GM19463 (cell line): Measurements from ENCODE around the gene GSDME.

ENCODE experiments used
- ATAC-seq: cut with Tn5 transposase; IDR thresholded peaks from one replicate; pipeline ENCODE4 v1.9.1; 2021; ENCODE audit warnings: mild to moderate bottlenecking, moderate library complexity; ENCODE audit not compliant: unreplicated experiment

GSDME gene

DNA sequence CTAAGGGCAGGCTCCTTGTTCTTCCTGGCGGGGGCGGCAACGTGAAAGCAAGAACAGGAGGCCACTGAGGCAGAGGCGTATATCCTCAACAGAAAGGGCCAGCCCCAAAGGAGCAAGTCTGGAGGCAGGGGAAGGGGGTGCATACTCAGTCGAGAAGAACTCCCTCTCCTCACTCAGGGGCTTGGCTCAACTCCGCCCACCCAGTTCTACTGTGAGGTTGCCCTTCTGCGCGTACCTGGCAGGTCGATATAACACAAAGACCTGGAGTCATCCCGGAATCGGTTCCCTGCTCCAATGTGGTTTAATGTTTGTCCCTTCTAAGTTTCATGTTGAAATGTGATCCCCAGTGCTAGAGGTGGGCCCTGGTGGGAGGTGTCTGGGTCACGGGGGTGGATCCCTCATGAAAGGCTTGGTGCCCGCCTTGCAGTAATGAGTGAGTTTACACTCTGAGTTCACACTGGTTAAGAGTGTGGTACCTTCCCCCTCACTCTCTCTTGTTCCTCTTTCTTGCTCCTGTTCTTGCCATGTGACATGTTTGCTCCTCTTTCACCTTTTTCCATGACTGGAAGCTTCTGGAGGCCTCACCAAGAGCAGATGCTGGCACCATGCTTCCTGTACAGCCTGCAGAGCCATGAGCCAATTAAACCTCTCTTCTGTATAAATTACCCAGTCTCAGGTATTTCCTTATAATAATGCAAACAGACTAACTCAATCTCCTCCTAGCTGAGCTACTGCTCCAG, 32.6 kb downstream of the GSDME start:
- ATAC-seq, result no peak

DNA sequence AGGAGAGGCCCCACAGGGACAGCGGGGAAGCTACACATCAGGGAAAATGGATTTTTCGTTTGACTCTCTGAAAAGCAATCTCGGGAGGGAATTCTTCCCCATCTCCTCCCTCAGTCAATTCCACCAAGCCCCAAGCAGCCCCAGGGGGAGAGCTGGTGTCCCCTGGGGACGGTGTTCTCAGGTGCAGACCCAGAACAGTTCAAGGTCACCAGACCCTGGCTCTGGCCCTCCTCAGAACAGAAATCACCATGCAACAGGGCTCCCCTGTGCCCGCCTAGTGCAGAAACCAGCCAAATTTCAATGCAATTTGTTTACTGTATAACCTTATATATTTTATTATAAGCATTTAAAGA, 34.1 kb downstream of the GSDME start:
- ATAC-seq, result no peak

DNA sequence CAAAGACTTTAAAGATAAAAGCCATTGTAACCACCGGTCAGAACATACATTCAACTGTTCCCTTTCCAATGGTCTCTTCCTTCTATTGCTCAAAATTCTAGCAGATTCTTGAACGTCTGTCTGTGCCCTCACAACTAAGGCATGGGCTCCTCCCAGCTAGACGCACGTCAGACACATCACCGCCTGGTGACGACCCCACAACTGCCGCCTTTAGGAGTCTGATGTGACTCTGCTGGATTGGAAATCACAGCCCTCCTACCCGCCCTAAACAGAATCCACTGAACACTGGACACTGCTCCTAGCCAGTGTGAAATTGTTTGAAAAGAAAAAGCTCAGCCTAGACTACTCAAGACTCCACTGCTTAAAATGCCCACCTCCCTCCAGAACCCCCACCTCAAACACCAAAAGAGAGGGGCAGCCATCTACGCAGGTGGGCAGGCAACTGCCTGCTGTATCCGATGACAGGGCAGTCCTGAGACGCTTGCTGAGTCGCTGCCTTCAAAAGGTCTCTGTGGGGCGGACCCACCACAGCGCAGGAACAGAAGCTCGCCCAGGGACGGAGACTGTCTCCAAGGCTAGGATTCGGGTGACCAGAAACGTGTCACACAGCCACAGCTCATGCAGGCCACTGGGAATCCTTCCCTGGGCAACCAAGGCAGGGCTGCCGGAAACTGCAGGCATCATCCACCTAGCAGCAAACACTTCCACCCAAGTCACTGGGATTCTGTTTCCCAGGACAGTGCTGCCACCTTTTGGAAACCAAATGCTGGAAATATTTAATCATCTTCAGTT, 34.7 kb downstream of the GSDME start:
- ATAC-seq, result no peak

DNA sequence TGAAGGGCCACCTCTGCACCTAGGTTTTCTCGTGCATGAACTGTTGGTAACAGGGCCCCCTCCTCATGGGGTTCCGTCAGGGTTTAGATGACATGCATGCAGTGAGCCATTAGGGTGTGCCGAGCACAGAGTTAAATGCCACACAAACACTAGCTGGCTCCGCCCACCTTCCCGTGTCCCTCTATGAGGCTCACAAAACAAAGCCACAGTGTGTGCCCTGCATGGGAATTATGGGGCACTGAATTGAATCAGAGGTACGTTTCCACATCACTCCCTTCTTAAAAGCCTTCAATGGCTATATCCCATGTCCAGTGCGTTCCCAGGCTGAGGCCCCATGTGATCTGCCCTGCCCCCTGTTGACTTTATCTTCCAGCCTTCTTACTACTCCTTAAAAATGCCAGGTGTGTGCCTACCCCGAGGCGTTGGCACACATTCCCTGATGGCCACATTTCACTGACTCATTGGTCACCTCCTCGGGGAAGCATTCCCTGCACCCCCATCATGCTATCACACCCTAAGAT, 35.7 kb downstream of the GSDME start:
- ATAC-seq, result no peak

DNA sequence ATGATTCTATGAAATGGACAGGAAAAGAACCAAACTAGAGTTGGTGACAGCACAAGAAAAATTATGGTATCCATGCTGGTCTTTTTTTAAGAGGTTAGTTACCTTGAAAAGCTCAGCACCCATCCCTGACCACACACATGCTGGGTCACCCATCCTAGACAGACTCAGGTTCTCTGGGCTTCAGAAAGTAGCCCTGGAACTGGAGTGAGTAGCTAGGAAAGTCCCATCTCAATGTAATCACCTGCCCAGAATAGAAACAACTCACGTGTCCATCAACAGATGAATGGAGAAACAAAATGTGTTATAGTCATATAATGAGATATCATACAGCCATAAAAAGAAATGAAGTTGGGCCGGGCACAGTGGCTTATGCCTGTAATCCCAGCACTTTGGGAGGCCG, 37.0 kb downstream of the GSDME start:
- ATAC-seq, result peak; percentile 21

DNA sequence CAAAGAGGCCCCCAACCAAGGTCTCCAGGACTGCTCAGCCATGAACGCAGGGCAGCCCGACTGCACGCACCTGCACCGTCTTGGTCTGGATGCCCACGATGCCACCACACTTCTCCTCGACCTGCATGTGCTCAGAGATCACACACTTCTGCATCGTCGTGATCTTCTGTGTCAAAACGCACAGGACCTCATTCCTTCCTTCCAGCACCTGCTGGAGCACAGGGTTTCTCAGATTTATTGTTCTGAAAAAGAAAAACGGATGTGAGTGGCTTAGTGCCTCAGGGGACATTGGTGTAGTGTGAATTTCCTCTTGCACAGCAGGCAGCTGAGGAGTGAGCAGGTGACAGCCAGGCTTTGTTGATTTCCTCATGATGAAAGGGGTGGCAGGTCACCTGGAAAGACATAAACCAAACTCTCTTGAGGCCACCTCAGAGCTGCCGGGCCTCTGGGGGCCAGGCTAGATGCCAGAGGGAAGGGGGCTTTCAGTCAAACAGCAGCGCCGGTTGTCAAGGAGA, 38.2 kb downstream of the GSDME start:
- no peak for ATAC-seq

DNA sequence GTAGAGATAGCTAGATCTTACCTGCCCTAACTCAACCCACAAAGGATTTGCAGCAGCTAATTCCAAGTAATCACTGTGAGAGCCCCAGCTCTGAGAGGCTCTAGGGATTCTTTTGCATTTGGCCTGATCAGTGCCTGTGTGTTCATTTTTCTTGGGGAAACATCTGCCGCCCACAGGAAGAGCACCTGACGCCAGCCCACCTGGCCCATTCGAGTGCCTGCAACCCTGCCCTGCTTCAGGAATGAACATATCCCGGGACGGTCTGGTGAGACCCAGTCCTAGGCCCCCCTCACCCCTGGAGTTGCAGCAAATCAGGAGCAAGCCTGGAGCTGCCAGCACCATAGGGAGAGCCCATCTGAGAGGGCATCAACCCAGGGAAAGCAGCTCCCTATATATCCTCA, 38.8 kb downstream of the GSDME start:
- no peak for ATAC-seq

DNA sequence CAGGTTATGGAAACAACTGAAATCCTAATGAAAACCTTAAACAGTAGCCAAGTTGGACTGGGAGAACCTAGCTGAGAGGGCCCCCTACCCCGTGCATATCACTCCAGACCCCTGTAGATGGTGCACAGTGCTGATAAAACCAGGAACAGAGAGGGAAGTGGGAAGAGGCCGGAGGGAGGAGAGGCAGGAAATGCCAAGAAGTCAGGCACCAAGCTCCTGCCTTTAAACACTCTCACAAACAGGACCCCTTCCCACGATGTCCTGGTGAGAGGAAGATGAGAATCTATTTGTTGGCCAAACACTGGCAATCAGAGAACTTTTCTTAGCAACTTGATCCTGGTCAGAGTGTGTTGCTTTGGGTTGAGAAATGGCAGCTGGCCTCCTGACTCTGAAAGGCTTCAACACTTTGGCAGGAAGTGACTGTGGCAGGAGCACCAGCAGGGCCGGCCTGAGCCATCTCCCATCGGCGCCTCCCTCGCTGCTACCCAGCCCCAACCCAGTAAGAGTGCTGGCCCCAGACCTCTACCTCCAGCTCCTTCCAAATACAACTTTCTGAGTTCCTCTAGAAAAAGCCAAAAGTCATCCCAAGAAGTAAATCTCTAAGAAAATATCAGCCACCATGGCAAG, 39.5 kb downstream of the GSDME start:
- ATAC-seq, result no peak

DNA sequence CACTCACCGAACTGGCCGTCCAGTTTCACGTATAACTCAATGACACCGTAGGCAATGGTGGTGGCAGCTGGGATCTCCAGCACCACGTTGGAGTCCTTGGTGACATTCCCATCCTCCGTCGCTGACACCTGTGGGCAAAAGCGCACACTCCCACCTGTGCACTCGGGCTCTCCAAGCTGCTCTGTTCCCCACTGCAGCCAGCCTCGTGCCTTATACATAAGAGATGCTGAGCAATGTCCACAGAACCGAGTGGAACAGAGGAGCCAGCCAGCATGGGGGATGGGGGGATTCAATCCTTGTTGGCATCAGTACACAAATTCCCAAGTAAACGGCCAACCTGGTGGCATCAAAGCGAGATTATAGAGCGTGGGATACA, 40.0 kb downstream of the GSDME start:
- no peak for ATAC-seq

DNA sequence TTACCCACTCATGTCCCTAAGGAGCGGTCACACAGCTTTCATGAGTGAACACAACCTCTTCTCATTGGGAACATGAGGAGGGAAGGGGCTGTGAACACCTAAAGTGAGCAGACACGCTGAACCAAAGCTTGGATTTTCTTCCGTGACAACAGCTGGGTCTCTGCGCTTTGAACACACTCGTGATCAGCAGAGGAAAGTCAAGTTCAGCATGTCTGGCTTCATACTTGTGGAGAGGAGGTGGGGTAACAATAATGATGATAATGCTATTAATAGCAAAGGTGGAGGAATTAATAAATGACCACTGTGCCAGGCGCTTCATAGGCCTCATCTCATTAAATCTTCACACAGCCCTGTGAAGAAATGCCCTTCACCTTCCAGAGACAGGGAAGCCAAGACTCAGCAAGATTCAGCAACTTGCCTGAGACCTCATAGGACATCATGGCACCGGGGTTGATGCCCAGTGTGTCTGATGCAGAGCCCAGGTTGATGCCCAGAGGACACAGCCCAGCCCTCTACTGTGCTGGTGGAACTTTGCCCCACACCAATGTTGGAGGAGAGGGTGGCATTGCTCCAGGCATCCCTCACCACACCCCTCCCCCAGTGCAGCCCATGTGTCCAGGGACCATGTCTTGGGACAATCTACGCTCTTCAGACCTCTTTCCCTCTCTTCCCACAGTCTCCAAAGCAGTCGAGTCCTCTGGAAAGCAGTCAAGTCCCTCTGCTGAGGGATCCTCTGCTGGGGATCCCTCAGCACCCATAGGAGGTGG, 40.6 kb downstream of the GSDME start:
- ATAC-seq, result no peak

DNA sequence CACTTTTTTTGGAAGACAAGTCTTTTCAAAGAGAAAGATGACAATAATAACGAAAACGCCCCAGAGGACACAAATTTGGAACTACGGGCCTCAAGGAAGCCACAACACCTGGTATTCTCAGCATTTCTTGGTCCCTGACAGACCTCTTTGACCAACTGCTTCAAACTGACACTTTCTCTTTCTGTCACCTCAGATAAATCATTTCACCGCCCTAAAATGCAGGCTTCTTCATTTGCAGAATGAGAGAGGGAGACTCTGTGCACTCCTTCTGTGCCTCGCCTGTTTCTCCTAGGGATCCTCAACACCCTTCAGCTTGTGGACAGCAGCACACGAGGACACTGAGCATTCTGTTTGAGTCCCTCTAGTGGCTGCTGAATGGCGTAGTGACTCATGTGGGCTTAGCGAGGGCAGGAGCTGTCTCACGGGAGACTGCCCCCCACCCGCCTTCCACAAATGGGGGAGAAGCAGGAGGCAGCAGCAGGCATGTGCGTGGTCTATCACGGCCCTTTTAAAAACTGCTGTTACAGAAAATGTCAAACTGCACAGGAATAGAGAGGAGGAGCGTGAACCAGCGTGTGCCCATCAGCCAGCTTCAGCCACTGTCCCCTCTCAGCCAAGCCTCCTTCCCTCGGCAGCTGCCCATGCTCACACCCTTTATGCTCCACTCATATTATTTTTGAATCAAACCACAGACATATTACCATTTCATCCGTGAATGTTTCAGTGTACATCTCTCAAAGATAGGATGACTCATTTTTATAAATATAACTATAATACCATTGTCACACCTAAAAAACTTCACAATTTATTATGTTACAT, 41.4 kb downstream of the GSDME start:
- peak; percentile 68 for ATAC-seq

DNA sequence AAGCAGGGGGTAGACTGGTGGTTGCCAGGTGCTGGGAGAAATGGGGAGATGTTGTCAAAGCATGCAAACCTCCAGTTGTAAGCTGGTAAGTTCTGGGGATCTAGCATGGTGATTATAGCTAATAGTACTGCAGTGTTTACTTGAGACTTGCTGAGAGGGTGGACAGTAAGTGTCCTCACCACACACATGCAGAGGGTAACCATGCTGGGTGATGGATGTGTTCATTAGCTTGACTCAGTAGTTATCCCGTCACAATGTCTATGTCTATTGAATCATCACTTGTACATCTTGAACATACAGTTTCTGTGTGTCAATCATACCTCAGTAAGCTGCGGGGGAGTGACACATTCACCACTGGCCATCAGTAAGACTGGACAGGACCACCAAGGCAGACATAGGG, 42.1 kb downstream of the GSDME start:
- ATAC-seq, result peak; percentile 11

DNA sequence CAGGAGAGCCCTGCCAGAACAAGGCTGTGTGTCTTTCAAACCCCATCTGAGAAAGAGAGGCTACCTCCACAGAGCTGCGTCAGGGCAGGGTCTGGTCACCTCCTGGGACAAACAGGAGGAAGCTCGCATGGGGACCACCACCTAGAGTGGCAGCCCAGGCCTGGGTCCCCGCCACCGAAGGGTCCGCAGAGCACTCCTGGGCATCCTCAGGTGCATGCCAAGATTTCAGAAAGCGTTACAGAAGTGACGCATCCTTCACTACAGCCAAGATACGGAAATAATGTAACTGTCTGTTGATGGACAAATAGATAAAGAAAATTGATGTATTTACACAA, 42.6 kb downstream of the GSDME start:
- no peak for ATAC-seq

DNA sequence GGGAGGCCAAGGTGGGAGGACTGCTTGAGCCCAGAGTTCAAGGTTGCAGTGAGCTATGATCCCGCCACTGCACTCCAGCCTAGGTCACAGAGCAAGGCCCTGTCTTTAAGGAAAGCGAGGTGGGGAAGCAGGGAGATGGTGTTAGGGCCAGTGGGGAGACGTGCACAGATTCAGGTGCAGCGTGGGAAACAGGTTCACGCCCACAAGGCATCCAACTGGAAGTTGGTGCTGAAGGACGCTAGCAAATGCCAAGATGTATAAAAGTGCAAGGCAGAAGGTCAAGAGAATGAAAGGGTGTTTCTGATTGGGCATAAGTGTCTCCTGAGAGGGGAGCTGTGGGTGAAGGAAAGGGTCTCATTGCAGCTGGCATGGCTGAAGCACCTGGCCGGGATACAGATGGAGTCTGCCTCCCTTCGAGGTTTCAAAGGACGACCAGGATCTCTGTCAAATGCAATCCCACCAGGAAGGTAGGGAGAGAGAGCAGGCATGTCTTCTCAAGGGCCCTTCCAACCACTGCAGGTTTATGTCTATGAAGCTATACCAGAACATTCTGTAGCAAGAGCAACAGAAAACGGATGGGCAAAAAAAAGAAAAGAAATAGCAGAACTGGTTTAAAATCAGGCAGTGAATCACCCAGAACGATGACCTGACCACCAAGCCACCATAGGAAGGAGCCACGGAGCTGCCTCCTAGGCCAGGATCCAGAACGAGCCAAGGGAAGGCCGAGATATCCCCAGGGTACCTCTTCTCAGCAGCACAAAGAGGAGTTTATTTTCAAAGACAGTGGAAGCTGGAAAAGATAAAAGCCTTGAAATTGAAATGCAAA, 43.2 kb downstream of the GSDME start:
- no peak for ATAC-seq

DNA sequence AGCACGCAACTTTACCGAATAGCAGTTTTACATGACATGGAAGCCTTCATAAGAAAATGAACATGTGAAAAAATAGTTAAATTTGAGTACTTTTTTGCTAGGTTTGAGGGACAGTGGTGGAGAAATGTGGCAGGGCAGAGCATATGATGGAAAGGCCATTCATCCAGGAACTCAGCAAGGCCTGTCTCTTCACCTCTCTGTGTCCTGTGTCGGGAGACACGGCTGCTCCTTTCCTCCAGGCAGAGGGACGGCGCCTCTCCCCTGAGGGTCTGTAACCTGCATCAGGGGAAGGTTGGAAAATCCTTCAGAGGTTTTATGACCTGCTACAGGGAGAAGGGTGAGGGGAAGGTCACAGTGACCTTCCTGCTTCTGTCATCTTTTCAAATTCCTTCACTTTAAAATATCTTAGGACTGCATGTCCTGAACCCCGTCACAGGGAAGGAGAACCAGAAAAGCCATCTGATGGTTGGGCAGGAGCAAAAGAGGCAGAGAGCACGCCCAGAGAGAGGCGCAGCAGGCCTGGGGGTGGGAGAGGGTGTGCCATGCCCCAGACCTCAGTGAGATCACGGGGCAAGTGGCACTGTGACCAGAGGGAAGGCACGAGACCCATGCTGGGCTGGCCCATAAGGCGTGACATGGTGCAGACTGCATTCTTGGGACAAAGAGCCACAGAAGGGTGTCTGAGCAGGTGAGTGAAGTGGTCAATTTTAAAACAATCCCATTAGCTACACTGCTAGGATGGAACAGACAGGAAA, 44.0 kb downstream of the GSDME start:
- no peak for ATAC-seq

DNA sequence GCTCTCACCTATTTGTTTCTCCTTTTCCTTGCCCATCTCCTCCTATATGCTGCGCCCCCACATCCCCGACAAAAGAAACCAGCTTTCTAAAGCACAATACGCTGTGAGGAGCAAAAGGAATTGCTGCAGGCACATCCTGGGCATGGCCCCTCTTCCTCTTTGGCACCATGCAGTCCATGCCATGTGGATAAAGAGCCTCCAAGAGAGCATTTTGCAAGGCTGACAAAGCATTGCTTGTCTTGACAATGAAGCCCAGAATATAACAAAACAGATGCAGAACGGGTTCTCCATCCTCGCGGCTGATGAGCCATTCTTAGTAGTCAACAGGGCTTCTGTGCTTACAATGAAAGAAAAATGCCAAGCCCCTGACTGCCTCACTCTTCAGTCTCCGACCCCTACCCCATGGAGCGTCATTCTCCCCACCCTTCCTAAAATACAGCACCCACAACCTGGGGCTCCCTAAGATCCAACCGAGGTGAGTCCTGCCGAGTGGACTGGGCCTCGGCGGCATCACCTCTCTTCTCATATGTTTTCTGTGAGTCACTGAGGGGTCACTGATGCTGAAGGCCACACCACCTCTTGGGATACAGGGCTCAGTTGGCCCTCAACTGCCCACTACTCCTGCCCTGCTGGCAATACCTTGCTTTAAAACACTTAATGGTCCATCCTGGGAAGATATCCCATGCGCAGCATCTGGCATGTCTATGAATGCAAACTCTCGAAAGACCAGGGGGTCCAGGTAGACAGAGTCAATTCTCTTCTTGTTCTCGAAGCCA, 47.5 kb downstream of the GSDME start:
- no peak for ATAC-seq

DNA sequence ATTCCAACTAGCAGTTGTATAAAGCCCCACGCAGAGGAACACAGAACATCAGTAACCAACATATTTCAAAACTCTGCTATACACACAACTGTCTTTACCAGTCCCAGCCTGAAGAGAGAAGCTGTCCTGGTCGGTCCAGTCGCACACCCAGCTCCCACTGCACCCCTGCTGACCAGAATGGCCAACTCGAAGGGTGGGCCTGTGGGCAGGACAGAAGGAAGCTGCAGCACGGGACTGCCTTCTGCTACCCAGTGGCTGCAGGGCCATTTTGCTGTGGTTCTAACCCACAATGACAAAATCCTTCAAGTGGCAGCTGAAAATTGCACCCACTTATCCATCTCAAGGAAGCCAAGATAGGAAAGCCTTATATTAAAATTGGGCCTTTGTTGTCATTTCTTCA, 48.2 kb downstream of the GSDME start:
- ATAC-seq, result no peak
